GM19099 (cell line): ENCODE results near the gene SKAP2.

Source experiments
- POLR2A ChIP-seq: IDR thresholded peaks from 3 replicates; pipeline ENCODE4 v1.6.1; 2011; ENCODE audit warnings: low read depth; ENCODE audit not compliant: insufficient read length; ENCODE audit errors: extremely low read depth

SKAP2 gene

GRCh38 chr7:26653430-26654399 lies 210.7 kb downstream of the SKAP2 start:
- no peak for TF ChIP-seq POLR2A

DNA sequence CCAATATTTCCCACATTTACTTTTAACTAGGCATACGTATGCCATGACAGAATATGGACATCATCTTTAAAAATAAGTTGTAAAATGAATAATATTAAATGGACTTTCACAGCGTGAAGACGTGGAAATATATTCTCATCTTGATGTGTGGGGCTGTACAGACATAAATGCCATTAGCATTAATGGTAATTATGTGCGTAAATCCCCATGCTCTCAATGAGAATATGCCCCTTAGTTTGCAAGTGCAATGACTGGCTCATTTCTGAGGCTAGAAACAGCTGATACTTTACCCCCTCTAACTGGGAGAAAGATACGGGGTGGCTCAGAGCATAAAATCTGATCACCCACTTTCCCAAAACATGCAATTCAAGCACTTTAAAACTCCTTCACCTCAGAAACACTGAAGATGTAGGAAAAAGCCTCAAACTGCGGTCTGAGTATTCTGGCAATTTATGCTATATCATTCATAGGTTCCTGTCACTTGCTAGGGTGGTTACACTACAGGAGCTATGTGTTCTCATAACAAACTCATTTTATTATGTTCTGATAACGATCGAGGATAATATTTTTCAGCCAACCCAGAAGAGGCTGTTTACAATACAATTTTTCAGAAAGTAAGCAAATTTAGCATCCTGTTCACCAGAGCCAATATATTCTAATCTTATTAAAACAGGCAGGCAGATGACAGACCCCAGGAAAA lies 211.8 kb downstream of the SKAP2 start:
- no peak for TF ChIP-seq POLR2A

DNA sequence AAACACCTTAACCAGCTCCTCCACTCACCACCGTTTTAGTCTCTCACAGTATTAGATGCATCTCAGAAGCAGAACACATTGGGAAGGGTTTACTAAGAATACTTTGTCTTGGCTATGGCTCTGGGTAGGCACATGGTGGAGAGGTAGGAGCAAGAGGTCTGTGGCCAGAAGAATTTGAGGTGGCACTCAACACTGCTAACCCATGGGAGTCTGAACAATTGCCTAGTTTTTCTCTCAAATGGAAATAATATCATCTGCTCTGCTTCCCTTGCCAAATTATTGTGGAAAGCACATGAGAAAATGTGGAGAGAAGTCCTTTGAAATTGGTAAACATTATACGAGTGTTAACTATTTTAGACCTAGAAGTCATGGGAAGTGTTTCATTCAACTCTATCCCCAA lies 214.3 kb downstream of the SKAP2 start:
- no peak for TF ChIP-seq POLR2A

- no peak for TF ChIP-seq POLR2A
Measured at GRCh38 chr7:26649388-26649787, 215.0 kb downstream of the SKAP2 start.

GRCh38 chr7:26648554-26648953 lies 215.8 kb downstream of the SKAP2 start:
- no peak for TF ChIP-seq POLR2A

DNA sequence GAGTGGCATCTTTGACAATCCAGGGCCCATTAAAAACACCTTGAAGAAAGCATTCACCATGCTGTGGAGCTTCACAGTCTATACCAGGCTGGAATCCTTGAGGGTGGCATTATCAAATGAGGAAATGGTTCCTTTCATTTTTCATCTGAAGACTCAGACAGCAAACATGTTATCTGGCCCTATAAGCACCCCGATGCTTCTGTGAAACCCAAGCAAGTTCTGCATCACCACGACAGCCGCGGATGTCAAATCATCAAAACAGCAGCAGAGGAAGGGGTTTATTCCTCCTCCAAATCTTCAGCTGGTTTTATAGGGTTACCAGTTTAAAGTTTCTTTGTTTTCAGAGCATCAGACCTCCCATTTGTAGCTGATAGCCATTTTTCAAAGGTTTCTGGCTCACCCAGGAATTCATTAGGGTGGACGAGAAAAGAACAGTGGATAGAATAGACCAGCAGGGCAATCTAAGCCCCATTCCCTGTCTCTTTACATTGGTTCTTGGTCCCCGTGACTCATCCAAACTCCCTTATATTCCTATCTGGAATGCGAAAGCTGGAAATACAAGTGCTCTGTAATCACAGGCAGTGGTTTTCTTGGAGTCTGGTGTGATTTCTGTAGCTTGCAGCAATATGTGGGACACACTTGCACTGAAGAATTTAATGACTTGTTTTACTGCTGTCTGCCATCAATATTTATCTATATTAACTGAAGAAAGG lies 217.9 kb downstream of the SKAP2 start:
- no peak for TF ChIP-seq POLR2A

GRCh38 chr7:26645121-26645520 lies 219.3 kb downstream of the SKAP2 start:
- no peak for TF ChIP-seq POLR2A

DNA sequence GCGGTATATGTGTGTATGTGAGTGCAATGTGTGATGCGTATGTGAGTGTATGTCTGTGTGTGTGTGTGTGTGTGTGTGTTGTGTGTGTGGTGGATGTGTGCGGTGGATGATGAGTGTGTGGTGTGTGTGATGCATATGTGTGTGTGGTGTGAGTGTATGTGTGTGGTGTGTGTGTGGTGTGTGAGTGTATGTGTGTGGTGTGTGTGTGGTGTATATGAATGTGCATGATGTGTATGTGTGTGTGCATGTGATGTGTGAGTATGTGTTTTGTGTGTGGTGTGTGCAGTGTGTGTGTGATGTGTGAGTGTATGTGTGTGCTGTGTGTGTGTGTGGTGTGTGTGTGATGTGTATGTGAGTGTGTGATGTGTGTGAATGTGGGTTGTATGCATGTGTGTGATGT lies 222.0 kb downstream of the SKAP2 start:
- TF ChIP-seq POLR2A: no peak

DNA sequence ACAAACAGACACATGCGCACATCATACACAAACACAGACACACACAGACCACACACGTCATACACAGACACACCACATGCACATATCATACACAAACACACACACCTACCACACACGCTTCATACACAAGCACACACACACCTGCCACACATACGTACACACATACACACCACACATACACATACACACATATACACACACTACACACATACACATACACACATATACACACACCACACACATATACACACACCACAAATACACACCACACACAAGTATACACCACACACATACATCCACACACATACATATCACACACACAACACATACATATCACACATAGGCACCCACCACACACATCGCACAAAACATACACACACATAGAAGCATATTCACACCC lies 224.7 kb downstream of the SKAP2 start:
- no peak for TF ChIP-seq POLR2A

DNA sequence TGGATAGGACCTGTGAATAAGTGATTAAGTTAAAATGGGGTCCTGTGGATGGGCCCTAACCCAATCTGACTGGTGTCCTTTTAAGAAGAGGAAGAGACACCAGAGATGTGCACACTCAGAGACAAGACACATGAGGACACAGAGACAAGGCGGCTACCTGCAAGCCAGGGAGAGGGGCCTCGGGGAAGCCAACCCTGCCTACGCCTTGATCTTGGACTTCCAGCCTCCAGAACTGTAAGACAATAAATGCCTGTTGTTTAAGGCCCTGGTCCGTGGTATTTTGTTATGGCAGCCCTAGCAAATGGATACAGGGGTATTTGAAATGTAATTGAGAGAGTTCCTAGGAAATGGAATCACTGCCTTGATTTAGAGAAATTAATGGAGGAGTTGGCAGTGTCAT lies 225.3 kb downstream of the SKAP2 start:
- TF ChIP-seq POLR2A: no peak

- TF ChIP-seq POLR2A: no peak
Measured at GRCh38 chr7:26638140-26638539, 226.2 kb downstream of the SKAP2 start.

DNA sequence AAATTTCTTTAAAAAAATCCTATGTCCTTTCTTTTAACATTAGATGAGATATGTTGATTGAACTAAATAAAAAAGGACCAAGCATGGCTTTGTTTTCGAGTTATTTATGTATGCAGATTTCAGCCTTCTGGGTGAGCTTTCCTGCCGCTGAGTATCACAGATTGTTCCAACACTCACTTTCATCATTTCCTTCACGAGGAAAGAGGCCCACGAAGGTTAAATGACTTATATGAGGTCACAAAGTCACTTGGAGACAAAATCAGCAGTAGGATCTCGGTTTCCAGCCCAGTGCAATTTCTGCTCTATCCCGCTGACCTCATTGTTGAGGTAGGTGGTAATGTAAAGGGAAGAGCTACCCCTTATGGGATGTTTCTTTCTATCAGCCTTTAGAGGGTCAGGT lies 226.8 kb downstream of the SKAP2 start:
- TF ChIP-seq POLR2A: no peak

DNA sequence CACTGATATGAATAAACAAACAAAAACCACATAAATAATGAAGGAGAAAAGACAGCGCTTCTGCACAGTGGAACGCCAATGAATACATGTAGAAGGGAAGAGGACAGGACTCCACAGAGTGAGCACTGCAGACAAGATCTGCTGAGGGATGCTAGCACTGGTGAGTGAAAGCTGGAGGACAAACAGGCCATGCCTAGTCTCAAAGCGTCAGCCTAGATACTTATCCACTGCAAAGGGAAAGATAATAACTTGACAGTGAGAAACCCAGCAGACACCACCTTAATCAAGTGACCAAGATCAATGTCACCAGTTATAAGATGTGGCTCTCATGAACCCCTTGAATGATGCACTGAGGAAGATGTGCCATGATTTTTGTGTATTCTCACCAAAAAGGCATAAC lies 227.6 kb downstream of the SKAP2 start:
- TF ChIP-seq POLR2A: no peak

GRCh38 chr7:26633557-26633956 lies 230.8 kb downstream of the SKAP2 start:
- no peak for TF ChIP-seq POLR2A

GRCh38 chr7:26631601-26632000 lies 232.8 kb downstream of the SKAP2 start:
- TF ChIP-seq POLR2A: no peak

GRCh38 chr7:26630941-26631580 lies 233.3 kb downstream of the SKAP2 start:
- TF ChIP-seq POLR2A: no peak

GRCh38 chr7:26630361-26630760 lies 234.0 kb downstream of the SKAP2 start:
- no peak for TF ChIP-seq POLR2A
